SK-N-SH treated with all-trans-retinoic acid at 6 μM for 48 hours (cell line): ENCODE data around the gene MAPK9.

Experiments used
- ARNTL ChIP-seq: fragments of 450-650 bp; formaldehyde crosslinking; IDR thresholded peaks from 2 replicates; pipeline ENCODE4 v1.5.0; 2020; ENCODE audit warnings: low read depth, mild to moderate bottlenecking, moderate library complexity, borderline replicate concordance
- CREB5 ChIP-seq: fragments of 250-450 bp; sonication (Bioruptor Pico); IDR thresholded peaks from 2 replicates; pipeline ENCODE4 v1.5.1; 2020; ENCODE audit warnings: low read depth, mild to moderate bottlenecking, moderate library complexity
- OSR1 ChIP-seq: fragments of 250-450 bp; sonication (Bioruptor Pico); IDR thresholded peaks from 2 replicates; pipeline ENCODE4 v1.8.0; 2022; ENCODE audit warnings: moderate library complexity, mild to moderate bottlenecking, inconsistent platforms
- PATZ1 ChIP-seq: fragments of 250-450 bp; sonication (Bioruptor Pico); IDR thresholded peaks from 2 replicates; pipeline ENCODE4 v1.8.0; 2020; ENCODE audit warnings: mild to moderate bottlenecking, moderate library complexity, borderline replicate concordance
- POU6F1 ChIP-seq: fragments of 250-450 bp; sonication (Bioruptor Pico); IDR thresholded peaks from 2 replicates; pipeline ENCODE4 v1.8.0; 2021; ENCODE audit warnings: low read depth, mild to moderate bottlenecking, moderate library complexity, borderline replicate concordance
- PPARA ChIP-seq: fragments of 250-450 bp; sonication (Bioruptor Pico); IDR thresholded peaks from 2 replicates; pipeline ENCODE4 v1.5.0; 2020; ENCODE audit warnings: mild to moderate bottlenecking, borderline replicate concordance
- RARB ChIP-seq: fragments of 250-450 bp; sonication (Bioruptor Pico); IDR thresholded peaks from 2 replicates; pipeline ENCODE4 v1.8.0; 2021; ENCODE audit warnings: mild to moderate bottlenecking, moderate library complexity
- SNAI2 ChIP-seq: fragments of 250-450 bp; sonication (Bioruptor Pico); IDR thresholded peaks from 2 replicates; pipeline ENCODE4 v1.5.0; 2020; ENCODE audit warnings: mild to moderate bottlenecking, moderate library complexity
- TOX ChIP-seq: fragments of 250-450 bp; sonication (Bioruptor Pico); IDR thresholded peaks from 2 replicates; pipeline ENCODE4 v1.8.0; 2021; ENCODE audit warnings: mild to moderate bottlenecking, moderate library complexity, borderline replicate concordance
- ZC3H10 ChIP-seq: fragments of 250-450 bp; sonication (Bioruptor Pico); IDR thresholded peaks from 2 replicates; pipeline ENCODE4 v1.5.1; 2021; ENCODE audit warnings: mild to moderate bottlenecking, moderate library complexity
- ZFP3 ChIP-seq: fragments of 250-450 bp; sonication (Bioruptor Pico); IDR thresholded peaks from 2 replicates; pipeline ENCODE4 v1.5.0; 2020; ENCODE audit warnings: mild to moderate bottlenecking, moderate library complexity
- ZFP30 ChIP-seq: fragments of 450-650 bp; formaldehyde crosslinking; IDR thresholded peaks from 2 replicates; pipeline ENCODE4 v1.5.0; 2022; ENCODE audit warnings: mild to moderate bottlenecking, moderate library complexity
- ZNF70 ChIP-seq: fragments of 450-650 bp; formaldehyde crosslinking; IDR thresholded peaks from 2 replicates; pipeline ENCODE4 v1.5.0; 2020; ENCODE audit warnings: mild to moderate bottlenecking, moderate library complexity

- TF ChIP-seq SNAI2 (no peak), ZNF70 (CRISPR knock-in tag) (no peak), TOX (CRISPR knock-in tag) (no peak), ZC3H10 (no peak), POU6F1 (CRISPR knock-in tag) (no peak), RARB (CRISPR knock-in tag) (no peak), OSR1 (CRISPR knock-in tag) (no peak), ZFP3 (CRISPR knock-in tag) (no peak), ZFP30 (CRISPR knock-in tag) (no peak), ARNTL (CRISPR knock-in tag) (no peak), PATZ1 (CRISPR knock-in tag) (no peak), CREB5 (CRISPR knock-in tag) (no peak), PPARA (CRISPR knock-in tag) (no peak)
These were observed 61.9 kb downstream of the MAPK9 start for GRCh38 chr5:180230017-180230416.
